HG03378 (cell line): ENCODE results near the gene C22orf42.
"Not testable (repeated sequence)": the region's sequence is repeated elsewhere in the genome, so short reads cannot be mapped to it uniquely, and the experiment has no call there.

Experiments
- ATAC-seq: cut with Tn5 transposase; IDR thresholded peaks from one replicate; pipeline ENCODE4 v1.9.1; 2021; ENCODE audit warnings: mild to moderate bottlenecking, moderate library complexity; ENCODE audit not compliant: unreplicated experiment

The C22orf42 gene

DNA sequence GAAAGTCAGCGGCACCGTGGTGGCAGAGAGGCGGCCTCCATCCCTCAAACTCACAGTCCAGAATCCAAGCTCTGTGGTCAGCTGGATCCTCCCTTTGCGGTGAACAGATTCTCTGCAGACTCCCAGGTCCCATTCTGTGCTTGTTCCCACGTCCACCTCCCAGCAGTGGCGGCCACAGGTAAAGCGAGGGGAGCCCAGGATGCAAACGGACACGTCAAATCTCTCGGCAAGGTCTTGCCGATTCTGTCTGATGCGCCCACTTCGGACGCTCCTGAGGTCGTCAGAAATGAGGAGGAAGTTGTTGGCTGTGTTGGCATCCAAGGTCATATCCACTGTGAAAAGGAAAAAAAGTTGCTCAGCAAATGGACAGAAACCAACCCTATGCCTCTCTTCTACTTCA lies 31.9 kb upstream of the C22orf42 start:
- ATAC-seq: not testable (repeated sequence)

DNA sequence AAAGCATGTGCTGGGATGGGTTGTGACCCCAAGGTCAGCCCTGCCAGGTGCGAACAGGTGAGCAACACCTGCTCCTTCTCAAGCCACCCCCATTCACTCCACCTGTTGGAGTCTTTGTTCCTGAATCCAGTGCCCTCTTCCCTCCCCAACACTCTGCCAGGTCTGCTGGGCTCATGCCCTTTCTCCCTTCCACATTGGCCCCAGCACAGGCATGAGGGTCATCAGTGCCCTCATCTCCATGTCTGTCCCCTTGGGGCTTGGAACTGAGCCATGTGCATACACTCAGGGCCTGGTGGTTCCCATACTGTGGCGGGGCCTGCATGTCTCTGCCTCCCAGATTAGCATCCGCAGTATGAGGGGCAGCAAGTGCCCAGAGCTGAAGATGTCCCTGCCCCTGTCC lies 26.7 kb upstream of the C22orf42 start:
- no peak for ATAC-seq

DNA sequence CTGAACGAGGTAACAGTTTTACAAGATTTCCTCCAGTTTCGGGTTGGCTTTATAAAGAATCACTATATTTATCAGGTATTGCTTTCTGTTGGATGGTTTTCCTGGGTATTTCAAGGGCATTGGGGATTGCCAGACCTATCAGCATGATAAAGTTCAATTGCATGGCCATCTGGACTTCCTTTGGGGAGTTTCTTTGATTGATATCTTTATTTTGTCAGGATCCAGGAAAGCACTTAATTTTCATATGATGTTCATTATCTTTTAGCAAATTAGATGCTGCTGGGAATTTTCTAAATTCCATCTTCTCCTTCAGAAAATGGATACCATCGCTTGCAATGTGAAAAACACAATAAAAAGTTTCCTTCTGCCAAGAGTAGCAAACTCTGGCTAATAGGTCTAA lies 24.5 kb upstream of the C22orf42 start:
- ATAC-seq: no peak

DNA sequence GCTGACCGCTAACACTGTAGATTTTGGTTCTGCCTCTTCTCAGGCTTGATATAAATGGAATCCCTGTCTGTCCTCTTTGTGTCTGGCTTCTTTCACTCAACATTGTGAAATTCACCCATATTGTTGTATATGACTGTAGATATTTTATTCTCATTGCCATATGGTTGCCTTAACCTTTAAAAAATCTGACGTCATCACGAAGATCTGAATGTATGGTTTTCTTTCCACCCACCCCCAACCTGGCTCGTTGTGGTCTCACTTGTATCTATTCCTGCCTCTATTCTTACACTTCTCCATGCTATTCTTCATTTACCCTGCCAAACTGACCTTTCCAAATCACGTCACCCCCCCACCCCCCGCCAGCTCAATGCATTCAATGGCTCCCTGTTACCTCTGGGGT lies 21.9 kb upstream of the C22orf42 start:
- ATAC-seq: no peak

DNA sequence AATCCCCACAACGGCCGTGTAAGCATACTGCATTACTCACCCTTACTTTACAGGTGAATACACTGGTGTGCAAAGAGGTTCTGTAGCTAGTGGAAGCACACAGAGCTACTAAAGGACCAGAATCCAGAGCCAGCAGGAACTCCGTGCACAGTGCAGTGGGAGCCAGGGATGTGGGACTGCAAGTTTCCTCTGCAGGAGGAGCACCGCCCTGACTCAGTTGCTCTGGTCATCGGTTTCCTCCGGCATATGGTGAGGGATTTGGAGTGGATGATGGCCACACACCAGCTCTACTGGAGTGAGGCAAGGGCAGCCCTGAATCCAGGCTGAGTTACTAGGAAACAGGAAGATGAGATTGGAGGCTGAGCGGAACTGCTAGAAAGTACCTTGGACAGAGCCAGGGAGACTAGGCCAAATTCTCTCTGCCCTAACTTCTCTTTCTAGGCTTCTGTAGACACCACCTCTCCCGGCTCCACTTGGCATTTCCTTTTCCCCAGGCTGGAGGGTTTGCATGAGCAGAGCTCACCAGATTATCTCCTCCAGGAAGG lies 18.2 kb upstream of the C22orf42 start:
- ATAC-seq: no peak

DNA sequence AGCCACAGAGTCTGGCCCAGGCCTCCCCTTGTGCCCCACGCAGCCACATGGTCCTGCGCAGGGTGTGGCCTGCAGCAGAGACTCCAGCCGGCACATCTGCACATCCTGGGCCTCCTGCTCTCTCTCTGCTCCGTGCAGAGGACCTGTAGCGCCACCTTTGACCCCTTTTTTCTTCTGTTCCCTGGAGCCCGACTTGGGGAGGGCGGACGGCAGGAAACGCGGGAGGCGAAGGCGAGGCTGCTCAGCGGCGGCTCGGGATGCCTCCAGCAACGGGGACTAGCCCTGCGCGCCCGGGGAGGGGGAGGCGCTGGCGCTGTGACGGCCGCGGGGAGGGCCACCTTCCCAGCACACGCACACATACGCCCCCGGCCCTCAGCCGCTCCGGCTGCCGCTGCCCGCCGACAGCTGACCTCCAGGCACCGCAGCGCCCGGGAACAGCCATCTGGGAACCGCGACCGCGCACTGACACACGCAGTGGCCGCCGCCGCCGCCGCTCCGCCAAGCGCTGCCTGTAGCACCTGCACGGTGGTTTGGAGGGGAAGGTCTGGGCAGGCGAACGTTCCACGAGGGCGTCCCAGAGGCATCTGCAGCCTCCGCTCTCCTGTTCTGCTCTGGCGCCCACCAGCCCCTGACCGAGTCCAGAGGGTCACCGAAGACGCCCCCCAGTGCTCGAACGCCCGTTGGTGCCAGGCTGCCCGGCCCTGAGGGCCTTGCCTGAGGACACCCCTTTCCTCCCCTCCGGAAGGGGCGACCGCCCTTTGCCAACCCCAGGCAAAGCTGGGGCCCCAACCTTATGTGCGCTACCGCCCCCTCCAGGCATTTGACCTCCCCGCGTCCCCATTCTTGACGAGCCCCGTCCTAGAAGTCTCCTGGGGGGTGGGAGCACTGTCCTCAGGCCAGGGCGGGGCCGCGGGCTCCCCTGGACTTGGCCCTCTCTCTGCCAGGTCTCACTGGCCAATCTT lies 16.9 kb upstream of the C22orf42 start:
- ATAC-seq: no peak

DNA sequence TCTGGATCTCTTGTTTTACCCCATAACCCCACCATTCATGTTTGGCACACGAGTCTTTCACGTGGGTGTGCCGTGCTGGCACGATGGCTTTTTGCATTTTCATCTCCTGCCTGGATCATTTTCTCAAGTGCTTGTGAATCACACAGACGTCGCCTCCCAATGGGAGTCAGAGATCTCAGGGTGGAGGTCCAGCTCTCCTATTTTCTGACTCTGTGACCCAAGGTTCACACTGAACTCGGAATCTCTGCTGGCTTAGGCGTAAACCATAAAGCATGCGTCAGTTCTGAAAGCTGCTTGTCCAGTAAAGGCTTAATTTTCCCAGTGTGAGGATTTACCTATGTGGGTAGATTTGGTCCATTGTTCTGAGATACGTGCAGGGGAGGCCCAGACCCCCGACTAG lies 16.0 kb upstream of the C22orf42 start:
- no peak for ATAC-seq

DNA sequence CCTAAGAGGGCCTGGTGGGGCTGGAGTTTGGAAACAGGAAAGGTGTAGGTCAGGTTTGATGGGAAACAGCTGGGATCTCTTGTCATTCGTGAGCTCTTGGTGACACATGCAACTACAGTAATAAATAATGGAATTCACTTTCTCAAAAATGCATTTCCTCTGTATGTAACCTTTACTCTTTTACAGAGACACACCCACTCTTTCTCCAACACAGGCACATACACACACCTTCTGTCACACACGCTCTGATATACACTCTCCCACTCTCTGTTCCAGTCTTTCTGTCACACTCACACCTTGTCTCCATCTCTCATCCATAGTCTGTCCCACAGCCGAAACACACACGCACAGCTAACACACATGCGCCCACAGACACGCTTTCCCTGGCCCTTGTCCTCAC lies 6.6 kb upstream of the C22orf42 start:
- ATAC-seq: no peak

DNA sequence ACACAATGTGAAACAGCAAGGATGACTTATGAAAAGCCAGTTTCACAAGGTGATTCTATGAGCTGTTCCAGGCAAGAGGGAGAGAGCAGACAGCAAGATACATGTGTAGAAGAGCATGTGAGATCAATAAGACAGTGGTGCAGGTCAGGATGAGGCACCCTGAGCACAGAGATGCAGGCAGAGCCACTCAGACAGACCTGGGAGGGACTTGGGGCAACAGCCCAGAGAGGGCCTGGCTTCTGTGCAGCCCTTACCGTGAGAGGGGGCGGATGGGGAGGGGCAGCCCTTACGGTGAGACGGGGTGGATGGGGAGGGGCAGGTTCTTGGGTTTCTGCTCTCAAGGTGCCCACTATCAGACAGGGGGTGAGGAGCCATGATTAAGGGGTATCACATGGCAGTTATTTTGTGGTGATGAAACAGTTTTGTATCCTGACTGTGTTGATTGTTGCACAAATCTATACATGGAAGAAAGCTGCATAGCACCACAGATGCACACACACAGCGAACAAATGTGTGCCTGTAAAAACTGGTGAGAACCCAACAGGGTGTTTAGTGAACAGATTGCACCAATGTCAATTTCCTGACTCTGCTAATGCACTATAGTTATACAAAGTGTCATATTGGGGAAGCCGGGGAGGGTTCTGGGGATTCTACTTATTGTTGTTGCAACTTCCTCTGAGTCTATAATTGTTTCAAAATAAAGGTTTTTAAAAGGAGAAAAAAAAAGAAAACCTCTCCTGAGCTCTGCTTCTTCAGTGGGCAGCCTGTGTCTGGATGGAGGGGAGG lies 5.2 kb upstream of the C22orf42 start:
- no peak for ATAC-seq

DNA sequence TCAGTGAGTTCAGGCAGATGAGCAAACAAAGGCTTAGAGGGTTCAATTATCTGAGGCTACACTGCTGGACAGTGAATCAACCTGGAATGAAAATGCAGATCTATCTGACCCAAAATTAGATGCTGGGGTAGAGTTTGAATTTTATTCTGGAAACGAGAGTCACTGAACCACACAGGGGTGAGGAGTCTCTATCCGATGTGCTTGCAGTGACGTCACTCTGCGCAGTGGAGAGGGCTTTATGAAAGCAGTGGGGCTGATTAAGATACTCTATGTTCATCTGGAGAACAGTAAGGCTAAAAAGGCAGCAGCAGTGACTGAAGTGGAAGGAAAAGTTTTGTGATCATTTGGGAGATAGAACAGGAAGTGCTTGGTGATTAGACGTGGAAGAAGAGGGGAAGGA lies 1.3 kb upstream of the C22orf42 start:
- ATAC-seq: not testable (repeated sequence)

DNA sequence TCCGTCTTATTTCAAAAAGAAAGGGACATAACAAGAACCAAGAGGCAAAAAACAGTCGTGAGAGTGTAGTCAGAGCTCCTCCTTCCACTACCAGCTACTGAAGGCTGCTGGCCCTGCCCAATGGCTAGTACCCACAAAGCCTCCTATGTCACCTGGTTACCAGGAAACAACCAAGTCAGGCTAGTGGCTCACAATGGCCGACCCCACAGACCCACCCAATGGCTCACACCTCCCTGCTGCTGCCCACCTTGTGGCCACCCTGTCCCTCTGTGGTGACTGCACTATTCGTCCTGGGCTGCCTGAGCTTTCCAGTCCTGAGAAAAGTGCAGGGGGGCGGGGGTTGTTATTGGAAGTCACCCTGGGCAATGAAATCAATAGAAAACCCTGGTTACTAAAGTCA lies 1.5 kb downstream of the C22orf42 start:
- ATAC-seq: not testable (repeated sequence)

DNA sequence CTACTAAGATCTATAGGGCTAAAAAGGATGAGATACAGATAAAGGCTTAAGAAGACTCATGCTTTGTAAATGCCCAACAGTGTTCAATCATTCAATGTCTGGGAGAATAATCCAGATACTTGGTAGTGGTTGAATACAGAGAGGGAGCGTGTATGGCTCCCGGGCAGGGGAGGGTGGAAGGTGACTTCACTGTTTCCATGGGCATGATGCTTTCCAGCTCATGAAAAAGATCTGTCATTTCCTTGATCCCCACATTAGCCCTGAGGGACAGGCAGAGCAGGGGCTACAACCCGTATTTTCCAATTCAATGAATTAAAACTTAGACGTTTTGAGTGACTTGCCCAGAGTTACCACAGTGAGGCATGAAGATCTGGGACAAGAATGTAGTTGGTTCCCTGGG lies 4.4 kb downstream of the C22orf42 start:
- not testable (repeated sequence) for ATAC-seq

DNA sequence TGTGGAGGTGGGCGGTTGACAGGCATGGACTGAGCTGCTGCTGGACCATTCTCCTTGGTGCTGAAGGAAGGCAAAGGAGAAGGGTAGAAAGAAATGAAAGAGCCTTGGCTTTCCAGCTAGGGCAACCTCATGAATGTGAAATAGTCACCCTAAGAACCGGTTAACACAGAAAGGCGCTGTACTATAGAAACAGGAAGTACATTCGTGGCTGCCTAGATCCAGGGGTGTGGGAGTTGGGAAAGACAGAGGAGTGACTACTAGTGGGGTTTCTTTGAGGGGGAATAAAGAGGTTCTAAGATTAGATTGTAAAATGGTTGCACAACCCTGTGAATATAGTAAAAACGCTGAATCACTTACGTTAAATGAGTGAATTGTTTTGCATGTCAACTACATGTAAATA lies 7.5 kb downstream of the C22orf42 start:
- not testable (repeated sequence) for ATAC-seq

DNA sequence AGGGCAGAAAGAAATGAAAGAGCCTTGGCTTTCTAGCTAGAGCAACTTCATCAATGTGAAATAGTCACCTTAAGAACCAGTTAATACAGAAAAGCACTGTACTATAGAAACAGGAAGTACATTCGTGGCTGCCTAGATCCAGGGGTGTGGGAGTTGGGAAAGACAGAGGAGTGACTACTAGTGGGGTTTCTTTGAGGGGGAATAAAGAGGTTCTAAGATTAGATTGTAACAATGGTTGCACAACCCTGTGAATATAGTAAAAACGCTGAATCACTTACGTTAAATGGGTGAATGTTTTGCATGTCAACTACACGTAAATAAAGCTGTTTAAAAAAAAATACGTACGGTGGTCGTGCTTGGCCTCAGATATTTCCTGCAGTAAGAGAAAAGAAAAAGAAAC lies 8.5 kb downstream of the C22orf42 start:
- ATAC-seq: not testable (repeated sequence)

DNA sequence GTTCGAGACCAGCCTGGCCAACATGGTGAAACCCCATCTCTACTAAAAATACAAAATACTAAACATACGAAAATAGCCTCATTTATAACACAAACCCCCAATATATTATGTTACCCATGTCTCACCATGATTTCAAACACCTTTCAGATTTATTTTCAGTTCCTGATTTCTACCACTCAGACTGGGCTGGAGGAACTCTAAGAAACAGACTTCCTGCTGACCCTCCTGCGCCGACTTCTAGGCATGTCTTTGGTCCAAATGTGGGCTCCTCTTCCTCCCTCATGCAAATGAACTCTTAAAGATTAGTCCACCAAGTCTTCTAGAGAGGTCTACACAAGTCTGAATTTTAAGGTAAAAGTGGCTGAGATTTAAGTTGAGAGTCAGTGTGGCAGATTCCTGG lies 10.7 kb downstream of the C22orf42 start:
- ATAC-seq: not testable (repeated sequence)

DNA sequence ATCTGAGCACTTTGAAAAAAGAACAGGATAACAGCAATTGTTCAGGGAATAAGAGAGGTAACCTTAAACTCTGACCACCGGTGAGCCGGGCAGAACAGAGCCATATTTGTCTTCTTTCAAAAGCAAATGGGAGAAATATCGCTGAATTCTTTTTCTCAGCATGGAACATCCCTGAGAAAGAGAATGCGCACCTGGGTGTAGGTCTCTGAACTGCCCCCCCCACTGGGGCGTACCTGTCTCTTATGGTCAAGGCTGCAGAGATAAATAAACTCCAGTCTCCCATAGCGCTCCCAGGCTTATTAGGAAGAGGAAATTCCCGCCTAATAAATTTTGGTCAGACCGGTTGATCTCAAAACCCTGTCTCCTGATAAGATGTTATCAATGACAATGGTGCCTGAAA lies 12.0 kb downstream of the C22orf42 start:
- not testable (repeated sequence) for ATAC-seq

DNA sequence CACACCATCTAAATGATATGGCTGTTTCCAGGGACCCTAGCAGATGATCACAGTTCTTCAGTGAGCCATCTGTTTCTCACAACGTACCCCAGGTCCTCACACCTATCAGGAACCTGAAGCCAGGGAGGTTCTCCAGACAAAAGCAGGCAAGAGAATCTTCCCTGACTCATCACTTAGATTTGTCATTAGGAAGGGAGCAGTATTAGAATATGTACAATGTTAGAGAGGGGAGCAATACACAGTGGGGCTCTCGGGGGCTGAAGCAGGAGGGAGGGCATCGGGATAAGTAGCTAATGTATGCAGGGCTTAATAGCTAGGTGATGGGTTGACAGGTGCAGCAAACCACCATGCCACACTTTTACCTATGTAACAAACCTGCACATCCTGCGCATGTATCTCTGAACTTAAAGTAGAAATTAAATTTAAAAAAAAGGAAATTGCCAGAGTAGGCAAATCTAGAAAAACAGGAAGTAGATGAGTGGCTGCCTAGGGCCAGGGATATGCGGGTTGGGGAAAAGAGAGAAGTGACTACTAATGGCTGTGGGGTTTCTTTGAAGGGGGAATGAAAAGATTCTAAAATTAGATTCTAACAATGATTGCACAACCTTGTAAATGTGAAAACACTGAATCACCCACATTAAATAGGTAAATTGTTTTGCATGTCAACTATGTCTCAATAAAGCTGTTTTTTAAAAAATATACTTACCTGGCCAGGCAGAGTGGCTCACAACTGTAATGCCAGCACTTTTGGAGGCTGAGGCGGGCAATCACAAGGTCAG lies 14.4 kb downstream of the C22orf42 start:
- no peak for ATAC-seq

DNA sequence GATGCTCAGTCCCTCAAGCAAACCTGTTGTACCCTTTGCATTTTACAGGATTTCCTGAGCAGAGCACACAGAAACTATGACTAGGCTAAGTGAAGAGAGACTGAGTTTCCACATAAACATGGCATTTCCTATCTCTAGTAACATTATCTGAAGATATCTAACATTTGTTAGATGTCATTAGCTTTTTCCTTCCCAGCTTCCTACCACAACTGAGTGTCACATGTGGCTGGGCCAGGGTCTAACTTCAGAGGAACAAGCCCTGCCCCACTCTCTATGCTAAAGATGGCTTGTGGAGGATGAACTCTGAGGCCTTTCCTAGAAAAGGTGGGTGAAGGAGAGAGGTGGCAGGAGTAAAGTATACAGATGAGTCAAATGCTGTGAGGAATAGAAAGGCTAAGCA lies 16.5 kb downstream of the C22orf42 start:
- no peak for ATAC-seq

DNA sequence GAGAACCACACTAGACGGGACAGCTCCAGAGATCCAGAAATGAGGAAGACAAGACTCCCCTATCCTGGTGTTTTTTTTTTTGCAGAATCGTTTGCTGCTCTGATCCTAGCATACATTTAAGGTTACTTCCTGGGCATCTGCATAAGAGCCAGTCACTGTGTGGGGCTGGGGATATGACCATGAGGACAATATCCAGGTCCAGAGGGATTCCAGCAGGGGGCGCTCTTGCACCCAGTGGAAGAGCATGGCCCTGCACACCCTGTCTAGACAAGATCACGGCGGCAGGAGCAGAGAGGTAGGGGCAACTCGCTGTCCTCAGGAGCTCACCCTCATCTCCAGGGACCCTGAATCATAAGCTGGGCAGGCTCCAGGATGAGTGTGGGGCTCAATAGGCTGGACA lies 18.4 kb downstream of the C22orf42 start:
- ATAC-seq: not testable (repeated sequence)

DNA sequence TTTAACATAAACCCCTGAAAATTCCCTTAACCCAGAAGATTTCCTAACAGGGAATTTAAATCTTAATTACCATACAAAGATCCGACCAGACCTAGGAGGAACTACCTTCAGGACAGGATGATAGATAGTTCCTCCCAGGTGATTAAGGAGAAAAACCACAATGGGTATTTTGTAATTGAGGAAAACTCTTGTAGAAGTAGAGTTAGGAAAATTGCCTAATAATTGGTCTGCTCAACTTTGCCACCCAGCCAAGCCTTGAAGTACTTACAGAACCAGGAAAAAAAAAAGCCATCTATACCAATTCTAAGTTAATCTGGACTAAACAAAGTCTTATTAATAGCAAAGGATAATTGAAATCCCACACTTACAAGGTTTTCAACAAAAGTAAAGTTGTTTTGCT lies 20.5 kb downstream of the C22orf42 start:
- not testable (repeated sequence) for ATAC-seq
